HepG2 (cell line): Measurements from ENCODE around the gene EEIG1. TPM values are rescaled to one million over a fixed set of nuclear protein-coding genes. Genes with fewer than 3 reads are reported as not detected.
A peak's percentile ranks its signal among the peaks of the same experiment; 100 is the strongest.

Source experiments
- ARNT2 ChIP-seq: sonication (generic); formaldehyde crosslinking; IDR thresholded peaks from 2 replicates; pipeline ENCODE4 v1.8.0; 2022; ENCODE audit warnings: mild to moderate bottlenecking, low read depth, missing genetic modification reagents, moderate library complexity
- ATF5 ChIP-seq: sonication (generic); formaldehyde crosslinking; IDR thresholded peaks from 2 replicates; pipeline ENCODE4 v1.4.0; 2020; ENCODE audit warnings: mild to moderate bottlenecking, low read depth, missing genetic modification reagents
- ATRX ChIP-seq: sonication (generic); formaldehyde crosslinking; IDR thresholded peaks from 2 replicates; pipeline ENCODE4 v1.4.0; 2020; ENCODE audit warnings: missing genetic modification reagents, borderline replicate concordance
- EHMT2 ChIP-seq: fragments of 200-600 bp; sonication (generic); IDR thresholded peaks from 2 replicates; pipeline ENCODE4 v1.7.0; 2017; ENCODE audit warnings: antibody characterized with exemption, low read depth, low read length, borderline replicate concordance
- GLI4 ChIP-seq: sonication (generic); formaldehyde crosslinking; IDR thresholded peaks from 2 replicates; pipeline ENCODE4 v1.5.1; 2020; ENCODE audit warnings: missing genetic modification reagents, mild to moderate bottlenecking, moderate library complexity, borderline replicate concordance
- HNF1B ChIP-seq: sonication (generic); formaldehyde crosslinking; IDR thresholded peaks from 2 replicates; pipeline ENCODE4 v1.5.1; 2020; ENCODE audit warnings: mild to moderate bottlenecking, moderate library complexity, missing genetic modification reagents
- IRX3 ChIP-seq: sonication (generic); formaldehyde crosslinking; IDR thresholded peaks from 2 replicates; pipeline ENCODE4 v1.8.1; 2023; ENCODE audit warnings: mild to moderate bottlenecking, low read depth, missing genetic modification reagents, borderline replicate concordance
- MATR3 ChIP-seq: sonication (generic); formaldehyde crosslinking; IDR thresholded peaks from 2 replicates; pipeline ENCODE4 v1.4.0; 2020; ENCODE audit warnings: missing genetic modification reagents
- MIER3 ChIP-seq: IDR thresholded peaks from 2 replicates; pipeline ENCODE4 v1.6.1; 2016; ENCODE audit warnings: missing compliant biosample characterization, borderline replicate concordance
- NFIB ChIP-seq: sonication (generic); formaldehyde crosslinking; IDR thresholded peaks from 2 replicates; pipeline ENCODE4 v1.9.0; 2021; ENCODE audit warnings: missing genetic modification reagents, mild to moderate bottlenecking, borderline replicate concordance
- PITX1 ChIP-seq: sonication (generic); formaldehyde crosslinking; IDR thresholded peaks from 2 replicates; pipeline ENCODE4 v1.5.1; 2020; ENCODE audit warnings: mild to moderate bottlenecking, missing genetic modification reagents
- SOX6 ChIP-seq, 2 experiments: fragments of 450-650 bp in 1 of 2; sonication (generic) in 1 of 2; formaldehyde crosslinking in 1 of 2; IDR thresholded peaks; 2 replicates each; pipeline versions ENCODE4 v1.4.0 to v1.6.1; 2017 to 2020; ENCODE audit warnings: antibody characterized with exemption in 1 of 2, mild to moderate bottlenecking in 1 of 2, missing genetic modification reagents in 1 of 2
- TCF7 ChIP-seq: sonication (generic); IDR thresholded peaks from 2 replicates; pipeline ENCODE4 v1.6.1; 2016; ENCODE audit warnings: antibody characterized with exemption, low read depth
- TOPORS ChIP-seq: sonication (generic); formaldehyde crosslinking; IDR thresholded peaks from 2 replicates; pipeline ENCODE4 v1.8.0; 2023; ENCODE audit warnings: mild to moderate bottlenecking, missing genetic modification reagents
- ZBTB7B ChIP-seq: sonication (generic); formaldehyde crosslinking; IDR thresholded peaks from 2 replicates; pipeline ENCODE4 v1.4.0; 2020; ENCODE audit warnings: missing genetic modification reagents
- ZNF124 ChIP-seq: sonication (generic); formaldehyde crosslinking; IDR thresholded peaks from 2 replicates; pipeline ENCODE4 v1.4.0; 2020; ENCODE audit warnings: missing genetic modification reagents
- ZNF260 ChIP-seq: sonication (generic); formaldehyde crosslinking; IDR thresholded peaks from 2 replicates; pipeline ENCODE4 v1.4.0; 2020; ENCODE audit warnings: missing genetic modification reagents, low read depth, mild to moderate bottlenecking, borderline replicate concordance
- ZNF512B ChIP-seq: sonication (generic); formaldehyde crosslinking; IDR thresholded peaks from 2 replicates; pipeline ENCODE4 v1.5.1; 2020; ENCODE audit warnings: missing genetic modification reagents, mild to moderate bottlenecking, borderline replicate concordance
- ZNF564 ChIP-seq: sonication (generic); formaldehyde crosslinking; IDR thresholded peaks from 2 replicates; pipeline ENCODE4 v1.8.1; 2023; ENCODE audit warnings: mild to moderate bottlenecking, missing genetic modification reagents
- ZNF724P ChIP-seq: sonication (generic); formaldehyde crosslinking; IDR thresholded peaks from 2 replicates; pipeline ENCODE4 v1.8.0; 2022; ENCODE audit warnings: missing genetic modification reagents, borderline replicate concordance
- ZNF768 ChIP-seq: sonication (generic); formaldehyde crosslinking; IDR thresholded peaks from 2 replicates; pipeline ENCODE4 v1.4.0; 2020; ENCODE audit warnings: missing genetic modification reagents
- ZUFSP ChIP-seq: sonication (generic); formaldehyde crosslinking; IDR thresholded peaks from 2 replicates; pipeline ENCODE4 v1.9.0; 2021; ENCODE audit warnings: missing genetic modification reagents, mild to moderate bottlenecking, borderline replicate concordance
- polyA plus RNA-seq, 8 experiments: library from polyadenylated mRNA; depleted of rRNA in 3 of 8; stranded (reverse) in 7 of 8; unstranded in 1 of 8; fragments of >200 nt; fragmentation: Illumina TruSeq in 4 of 8; extraction: Trizol in 4 of 8; gene quantifications; 2 replicates each; pipeline versions ENCODE4 v1.2.1 to v1.2.3, GENCODE V29; 2011 to 2016; ENCODE audit warnings: low read depth in 4 of 8, missing spikeins in 1 of 8, mixed read lengths in 1 of 8; ENCODE audit not compliant: insufficient read depth in 1 of 8
- total RNA-seq, 5 experiments: library from RNA; depleted of rRNA; stranded (reverse); fragments of >200 nt; fragmentation: Illumina TruSeq; extraction: Trizol; gene quantifications; 2 replicates each; pipeline ENCODE4 v1.2.3, GENCODE V29; 2016; ENCODE audit warnings: low read depth in 1 of 5

Gene EEIG1
- total and polyA plus RNA-seq, 2 of the 13 experiments (the other 11 are each of a cell fraction or from before 2014, with no cell fraction given), result 16.6 to 25.2 TPM

GRCh38 chr9:127950513-127951289, 30.1 kb downstream of the EEIG1 start (continued):
- TF ChIP-seq GLI4 (CRISPR knock-in tag) (no peak), TOPORS (no peak), TCF7 (peak; percentile 92), ZUFSP (CRISPR knock-in tag) (no peak), MATR3 (no peak), ATRX (CRISPR knock-in tag) (no peak), ATF5 (CRISPR knock-in tag) (no peak), ZNF564 (peak; percentile 56; the same call in 1 of the 2 replicates), MIER3 (CRISPR knock-in tag) (peak; percentile 44; the same call in 1 of the 2 replicates), HNF1B (CRISPR knock-in tag) (0 out of 2 replicates have a peak, but pooled peaks have one; percentile 49), ZBTB7B (CRISPR knock-in tag) (peak; percentile 93), NFIB (no peak), ZNF768 (no peak; the same call in 1 of the 2 replicates), ZNF260 (CRISPR knock-in tag) (no peak), ZNF724P (CRISPR knock-in tag) (0 out of 2 replicates have a peak, but pooled peaks have one; percentile 22), EHMT2 (no peak), ARNT2 (CRISPR knock-in tag) (peak; percentile 53), ZNF124 (0 out of 2 replicates have a peak, but pooled peaks have one; percentile 1), IRX3 (CRISPR knock-in tag) (no peak), ZNF512B (CRISPR knock-in tag) (0 out of 2 replicates have a peak, but pooled peaks have one; percentile 73), PITX1 (CRISPR knock-in tag) (peak; percentile 91), SOX6 (IDR thresholded peaks at IDR 0.05) (peak; percentile 99), SOX6 (CRISPR knock-in tag; IDR thresholded peaks at IDR 0.05) (peak; percentile 100)
